Fibroblast of mammary gland (primary cell): ENCODE results near the gene POLR2A.

ENCODE experiments used
- DNase-seq: peaks from one replicate; pipeline ENCODE4 v3.0.0-alpha.2; 2010; ENCODE audit warnings: low read depth
- H3K4me3 ChIP-seq: 2 replicates; pipeline ENCODE4 v1.5.1; 2011; ENCODE audit warnings: low read depth, mild to moderate bottlenecking, low read length, moderate library complexity; ENCODE audit not compliant: control insufficient read depth
- TF ChIP-seq, protein P1 (sequence below): conservative IDR thresholded peaks from 2 replicates; pipeline ENCODE4 v1.5.1; 2011; ENCODE audit warnings: low read depth, low read length, inconsistent platforms; ENCODE audit not compliant: control insufficient read depth, insufficient read depth

POLR2A gene

DNA sequence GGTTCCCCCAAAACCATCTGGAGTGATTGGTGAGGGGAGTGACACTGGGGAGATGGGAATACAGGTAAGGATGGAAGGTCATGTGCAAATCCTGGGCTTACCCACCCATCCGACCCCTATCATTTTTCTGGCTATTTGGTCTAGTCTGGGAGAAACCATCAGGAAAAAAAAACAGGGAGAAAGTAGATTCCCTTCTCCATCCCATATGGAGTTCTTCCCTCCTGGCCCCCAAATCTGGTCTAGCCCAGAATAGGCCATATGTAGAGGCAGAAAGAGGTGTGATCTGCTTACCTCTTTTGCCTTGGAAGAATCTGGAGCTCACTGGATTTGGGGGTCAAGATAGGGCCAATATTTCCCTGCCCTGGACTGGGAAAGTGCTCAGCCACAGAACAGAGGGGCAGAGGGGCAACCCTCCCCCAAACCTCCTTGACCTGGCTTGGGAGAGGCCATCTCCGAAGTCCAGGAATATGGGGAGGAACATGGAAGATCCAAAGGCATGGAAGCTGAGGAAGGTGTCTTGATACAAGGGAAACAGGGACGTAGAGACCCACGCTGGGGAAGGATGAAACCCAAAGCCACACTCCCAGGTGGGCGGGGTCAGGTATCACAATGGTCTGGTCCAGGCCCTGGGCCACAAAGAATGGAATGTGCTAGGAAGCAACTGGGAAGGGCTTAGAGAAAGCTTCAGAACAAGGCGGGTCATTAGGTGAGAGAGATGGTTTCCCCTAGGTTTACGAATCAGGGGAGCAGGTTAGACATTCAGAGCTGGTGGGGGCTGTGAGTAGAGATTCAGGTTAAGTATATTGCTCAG lies 23.1 kb upstream of the POLR2A start:
- TF ChIP-seq, protein P1, sequence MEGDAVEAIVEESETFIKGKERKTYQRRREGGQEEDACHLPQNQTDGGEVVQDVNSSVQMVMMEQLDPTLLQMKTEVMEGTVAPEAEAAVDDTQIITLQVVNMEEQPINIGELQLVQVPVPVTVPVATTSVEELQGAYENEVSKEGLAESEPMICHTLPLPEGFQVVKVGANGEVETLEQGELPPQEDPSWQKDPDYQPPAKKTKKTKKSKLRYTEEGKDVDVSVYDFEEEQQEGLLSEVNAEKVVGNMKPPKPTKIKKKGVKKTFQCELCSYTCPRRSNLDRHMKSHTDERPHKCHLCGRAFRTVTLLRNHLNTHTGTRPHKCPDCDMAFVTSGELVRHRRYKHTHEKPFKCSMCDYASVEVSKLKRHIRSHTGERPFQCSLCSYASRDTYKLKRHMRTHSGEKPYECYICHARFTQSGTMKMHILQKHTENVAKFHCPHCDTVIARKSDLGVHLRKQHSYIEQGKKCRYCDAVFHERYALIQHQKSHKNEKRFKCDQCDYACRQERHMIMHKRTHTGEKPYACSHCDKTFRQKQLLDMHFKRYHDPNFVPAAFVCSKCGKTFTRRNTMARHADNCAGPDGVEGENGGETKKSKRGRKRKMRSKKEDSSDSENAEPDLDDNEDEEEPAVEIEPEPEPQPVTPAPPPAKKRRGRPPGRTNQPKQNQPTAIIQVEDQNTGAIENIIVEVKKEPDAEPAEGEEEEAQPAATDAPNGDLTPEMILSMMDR: no peak
- no peak for DNase-seq
- no peak overlapping the region for H3K4me3 ChIP-seq

DNA sequence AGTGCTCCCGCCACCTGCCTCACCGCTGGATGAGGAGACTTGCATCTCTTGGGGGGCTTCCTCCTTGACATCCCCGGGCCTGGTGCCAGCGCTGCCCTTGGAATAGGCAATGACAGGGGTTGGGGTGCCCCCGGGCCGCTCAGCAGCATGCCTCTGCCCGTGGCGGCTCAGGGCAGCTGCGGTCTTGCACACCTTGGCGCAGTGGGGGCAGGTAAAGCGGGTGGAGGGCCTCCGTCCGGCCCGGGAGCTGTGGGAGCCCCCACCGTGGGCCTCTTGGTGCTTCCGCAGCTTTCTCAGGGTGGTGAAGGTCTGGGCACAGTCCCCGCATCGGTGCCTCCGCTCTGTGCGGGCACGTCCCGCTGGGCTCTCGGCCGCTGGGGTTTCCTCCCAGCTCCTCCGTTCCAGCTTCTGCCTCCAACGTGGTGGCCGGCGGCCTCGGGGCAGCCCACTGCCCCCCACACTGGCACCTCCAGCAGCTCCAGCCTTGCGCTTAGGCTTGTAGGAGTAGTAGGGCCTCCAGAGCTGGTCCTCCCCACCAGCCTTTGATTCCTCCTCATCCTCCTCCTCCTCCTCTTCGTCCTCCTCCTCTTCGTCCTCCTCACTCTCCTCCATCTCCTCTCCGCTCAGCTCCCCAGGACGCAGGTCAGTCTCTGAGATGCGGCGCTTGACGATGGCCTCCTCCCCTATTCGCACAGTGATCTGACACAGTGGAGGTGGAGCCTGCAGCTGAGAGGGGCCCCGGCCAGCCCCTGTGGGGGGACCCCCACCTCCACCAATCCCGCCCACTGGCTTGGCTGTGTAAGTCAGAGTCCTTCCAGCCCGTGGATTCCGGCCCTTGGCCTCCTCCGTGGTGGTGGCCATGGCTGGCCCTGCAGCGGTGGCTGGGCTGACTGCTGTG lies 21.4 kb upstream of the POLR2A start:
- no peak for DNase-seq
- H3K4me3 ChIP-seq: no peak overlapping the region
- TF ChIP-seq, protein P1: no peak

DNA sequence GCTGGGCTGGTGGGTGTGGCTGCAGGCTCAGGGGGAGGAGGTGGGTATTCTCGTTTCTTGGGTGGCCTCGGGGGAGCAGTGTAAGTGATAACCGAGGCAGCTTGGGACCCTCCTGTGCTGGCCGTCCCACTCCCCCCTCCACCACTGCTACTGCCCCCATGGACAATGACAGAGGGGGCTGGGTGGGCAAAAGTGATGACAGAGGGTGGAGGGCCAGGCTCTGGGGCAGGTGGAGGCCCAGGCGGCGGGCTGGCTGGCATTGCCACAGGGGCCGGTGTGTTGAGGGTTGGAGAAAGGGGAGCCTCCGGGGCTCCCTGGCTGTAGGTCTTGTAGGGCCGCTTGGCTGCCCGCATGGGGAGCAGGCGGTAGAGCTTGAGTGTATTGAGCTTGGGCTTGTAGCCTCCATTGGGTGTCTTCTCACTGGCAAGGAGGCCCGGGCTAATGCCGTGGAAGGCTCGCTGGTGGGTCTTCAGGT lies 20.8 kb upstream of the POLR2A start:
- TF ChIP-seq, protein P1: no peak
- no peak for DNase-seq

DNA sequence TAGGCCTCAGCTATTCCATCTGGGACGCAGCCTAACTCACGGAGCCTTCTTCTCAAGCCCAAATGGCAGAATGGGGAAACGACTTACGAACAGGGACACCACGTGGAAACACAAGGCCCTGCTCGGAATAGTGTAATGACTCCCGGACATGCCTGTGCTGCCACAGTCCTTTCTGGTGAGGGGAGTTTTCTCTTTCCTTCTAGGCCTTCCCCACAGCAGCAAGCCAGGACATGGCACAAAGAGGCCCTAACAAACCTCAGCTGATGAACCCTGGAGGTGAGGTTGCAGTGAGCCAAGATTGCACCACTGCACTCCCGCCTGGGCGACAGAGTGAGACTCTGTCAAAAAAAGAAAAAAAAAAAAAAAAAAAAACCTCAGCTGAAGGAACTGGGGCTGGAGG lies 20.1 kb upstream of the POLR2A start:
- TF ChIP-seq, protein P1: no peak
- no peak for DNase-seq
- no peak overlapping the region for H3K4me3 ChIP-seq

More for the DNA sequence above, 20.8 kb upstream of the POLR2A start:
- H3K4me3 ChIP-seq: no peak overlapping the region

- no peak overlapping the region for H3K4me3 ChIP-seq
- TF ChIP-seq, protein P1: no peak
- no peak for DNase-seq
These were observed 18.4 kb upstream of the POLR2A start for GRCh38 chr17:7465597-7466275.

DNA sequence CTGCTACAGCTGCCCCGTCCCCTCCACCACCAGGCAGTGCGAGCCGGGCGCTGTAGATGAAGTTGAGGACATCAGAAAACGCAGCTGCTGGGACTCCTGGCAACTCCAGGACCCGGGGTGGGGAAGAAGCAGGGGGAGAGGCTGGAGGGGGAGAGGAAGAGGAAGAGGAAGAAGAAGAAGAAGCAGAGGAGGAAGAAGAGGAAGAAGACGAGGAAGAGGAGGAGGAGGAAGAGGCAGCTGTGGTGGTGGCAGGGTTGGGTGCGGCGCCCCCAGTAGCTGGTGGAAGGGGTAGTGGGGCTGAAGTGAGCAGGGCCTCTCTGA lies 17.9 kb upstream of the POLR2A start:
- no peak for DNase-seq
- TF ChIP-seq, protein P1: no peak
- no peak overlapping the region for H3K4me3 ChIP-seq
